Measurements from ENCODE around the gene CDH4. TPM values are rescaled to one million over a fixed set of nuclear protein-coding genes. Genes with fewer than 3 reads are reported as not detected.

CDH4 gene
- total and polyA plus RNA-seq, 9 of the 15 experiments (the other 6 are each of a cell fraction or from before 2014, with no cell fraction given) = 0.04 TPM; not detected in 8

- H3K4me2 ChIP-seq (ENCODE audit: insufficient read depth, low read length) = no peak overlapping the region
- H3K4me1 ChIP-seq (replicated peaks in 1 of 2; ENCODE audit: control insufficient read depth in 2 of 2, insufficient read depth in 2 of 2, low read length in 2 of 2) = peaks cover 0 to 4% of the 10 kb centered on the region in 2 experiments; a peak in 2 of 5 replicates
- H3K27ac ChIP-seq (ENCODE audit: extremely low read depth, low read depth, low read length) = no peak overlapping the region
- FAIRE-seq = no peak
- no peak overlapping the region for H3K9ac ChIP-seq (ENCODE audit: insufficient read depth in 1 of 2, low read depth in 2 of 2, low read length in 2 of 2)
- in situ Hi-C loops (cut with MboI) = no loop called here
- H3K4me3 ChIP-seq = no peak overlapping the region
- H2AFZ ChIP-seq (ENCODE audit: low read depth, low read length) = no peak overlapping the region
- intact Hi-C loops (cut with micrococcal nuclease) = no loop called here
- no peaks in the 10 kb centered on the region for H3K36me3 ChIP-seq (ENCODE audit: control insufficient read depth, insufficient read depth, low read length)
- 3% methylated on average over 9 of the region's 10 CpGs for WGBS (ENCODE audit: insufficient coverage, low coverage, missing lambda C conversion rate)
- H4K20me1 ChIP-seq (replicated peaks; ENCODE audit: control insufficient read depth, insufficient read depth, low read length) = 0 out of 2 replicates have a peak, but pooled peaks cover 3% of the 10 kb centered on the region
- ChIA-PET POLR2A (interaction anchor here (0.7 kb wide), 1 partner anchor 1348 kb away, joined by 3 read pairs; no protein-coding TSS in a partner anchor), CTCF (ENCODE audit: low intra/inter-chr PET ratio) (no interaction called here)
- DNase-seq (ENCODE audit: extremely low read depth in 1 of 4, low spot score in 3 of 4) = no peak
- no peak for ATAC-seq
- peaks cover 9 to 53% of the 10 kb centered on the region in 2 experiments; a peak in 3 of 5 replicates for H3K27me3 ChIP-seq (ENCODE audit: control insufficient read depth in 2 of 2, insufficient read depth in 2 of 2, low read length in 2 of 2)
- BruUV-seq (replicated peaks) = no TSS peak
- no peaks in the 10 kb centered on the region for H3K9me3 ChIP-seq (replicated peaks; ENCODE audit: control insufficient read depth, insufficient read depth, low read depth, low read length)
- TF ChIP-seq CREB1 (IDR thresholded peaks at IDR 0.05) (no peak), CREB1 (CRISPR knock-in tag; IDR thresholded peaks at IDR 0.05) (no peak), RBM22 (IDR thresholded peaks at IDR 0.05; ENCODE audit: low read depth, low read length, poor library complexity, severe bottlenecking) (no peak), PHB2 (IDR thresholded peaks at IDR 0.05; ENCODE audit: low read depth) (no peak), ZSCAN32 (CRISPR knock-in tag; IDR thresholded peaks at IDR 0.05) (no peak), ARID3A (IDR thresholded peaks at IDR 0.05; ENCODE audit: borderline replicate concordance, low read depth, low read length) (no peak), CCNT2 (IDR thresholded peaks at IDR 0.05; ENCODE audit: borderline replicate concordance, extremely low read depth, insufficient read length, low read depth, low read length) (no peak), NONO (IDR thresholded peaks at IDR 0.05; ENCODE audit: low read depth in 2 of 2, low read length in 1 of 2) (no peak), ILF3 (IDR thresholded peaks at IDR 0.05; ENCODE audit: borderline replicate concordance) (no peak), ZNF23 (CRISPR knock-in tag; IDR thresholded peaks at IDR 0.05) (no peak), LARP7 (IDR thresholded peaks at IDR 0.05) (no peak), ETV6 (IDR thresholded peaks at IDR 0.05; ENCODE audit: borderline replicate concordance in 1 of 2, low read depth in 2 of 2, low read length in 1 of 2) (no peak), ETV6 (CRISPR knock-in tag; IDR thresholded peaks at IDR 0.05; ENCODE audit: borderline replicate concordance) (no peak), ZNF695 (CRISPR knock-in tag; IDR thresholded peaks at IDR 0.05) (no peak), L3MBTL2 (IDR thresholded peaks at IDR 0.05) (no peak)
- TF ChIP-seq, protein P1, sequence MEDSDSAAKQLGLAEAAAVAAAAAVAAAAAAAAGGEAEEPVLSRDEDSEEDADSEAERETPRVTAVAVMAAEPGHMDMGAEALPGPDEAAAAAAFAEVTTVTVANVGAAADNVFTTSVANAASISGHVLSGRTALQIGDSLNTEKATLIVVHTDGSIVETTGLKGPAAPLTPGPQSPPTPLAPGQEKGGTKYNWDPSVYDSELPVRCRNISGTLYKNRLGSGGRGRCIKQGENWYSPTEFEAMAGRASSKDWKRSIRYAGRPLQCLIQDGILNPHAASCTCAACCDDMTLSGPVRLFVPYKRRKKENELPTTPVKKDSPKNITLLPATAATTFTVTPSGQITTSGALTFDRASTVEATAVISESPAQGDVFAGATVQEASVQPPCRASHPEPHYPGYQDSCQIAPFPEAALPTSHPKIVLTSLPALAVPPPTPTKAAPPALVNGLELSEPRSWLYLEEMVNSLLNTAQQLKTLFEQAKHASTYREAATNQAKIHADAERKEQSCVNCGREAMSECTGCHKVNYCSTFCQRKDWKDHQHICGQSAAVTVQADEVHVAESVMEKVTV (CRISPR knock-in tag; IDR thresholded peaks at IDR 0.05) = no peak
- TF ChIP-seq, protein P2, sequence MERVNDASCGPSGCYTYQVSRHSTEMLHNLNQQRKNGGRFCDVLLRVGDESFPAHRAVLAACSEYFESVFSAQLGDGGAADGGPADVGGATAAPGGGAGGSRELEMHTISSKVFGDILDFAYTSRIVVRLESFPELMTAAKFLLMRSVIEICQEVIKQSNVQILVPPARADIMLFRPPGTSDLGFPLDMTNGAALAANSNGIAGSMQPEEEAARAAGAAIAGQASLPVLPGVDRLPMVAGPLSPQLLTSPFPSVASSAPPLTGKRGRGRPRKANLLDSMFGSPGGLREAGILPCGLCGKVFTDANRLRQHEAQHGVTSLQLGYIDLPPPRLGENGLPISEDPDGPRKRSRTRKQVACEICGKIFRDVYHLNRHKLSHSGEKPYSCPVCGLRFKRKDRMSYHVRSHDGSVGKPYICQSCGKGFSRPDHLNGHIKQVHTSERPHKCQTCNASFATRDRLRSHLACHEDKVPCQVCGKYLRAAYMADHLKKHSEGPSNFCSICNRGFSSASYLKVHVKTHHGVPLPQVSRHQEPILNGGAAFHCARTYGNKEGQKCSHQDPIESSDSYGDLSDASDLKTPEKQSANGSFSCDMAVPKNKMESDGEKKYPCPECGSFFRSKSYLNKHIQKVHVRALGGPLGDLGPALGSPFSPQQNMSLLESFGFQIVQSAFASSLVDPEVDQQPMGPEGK (CRISPR knock-in tag; IDR thresholded peaks at IDR 0.05; ENCODE audit: borderline replicate concordance) = no peak
- H3K9me1 ChIP-seq (ENCODE audit: control insufficient read depth, insufficient read depth, low read length) = no peaks in the 10 kb centered on the region
- H3K79me2 ChIP-seq (ENCODE audit: control insufficient read depth, insufficient read depth, low read length) = no peaks in the 10 kb centered on the region
Measured at GRCh38 chr20:61558726-61559125, 306.7 kb downstream of the CDH4 start.
